GM20000 (cell line): Measurements from ENCODE around the gene CLCN2.

ENCODE experiments used
- DNase-seq: peaks from one replicate; pipeline ENCODE4 v3.0.0; 2012; ENCODE audit warnings: low spot score
- CTCF ChIP-seq: IDR thresholded peaks from 2 replicates; pipeline ENCODE4 v1.5.1; 2012; ENCODE audit warnings: mild to moderate bottlenecking, control low read depth; ENCODE audit errors: extremely low read depth, missing control alignments

Gene CLCN2

DNA sequence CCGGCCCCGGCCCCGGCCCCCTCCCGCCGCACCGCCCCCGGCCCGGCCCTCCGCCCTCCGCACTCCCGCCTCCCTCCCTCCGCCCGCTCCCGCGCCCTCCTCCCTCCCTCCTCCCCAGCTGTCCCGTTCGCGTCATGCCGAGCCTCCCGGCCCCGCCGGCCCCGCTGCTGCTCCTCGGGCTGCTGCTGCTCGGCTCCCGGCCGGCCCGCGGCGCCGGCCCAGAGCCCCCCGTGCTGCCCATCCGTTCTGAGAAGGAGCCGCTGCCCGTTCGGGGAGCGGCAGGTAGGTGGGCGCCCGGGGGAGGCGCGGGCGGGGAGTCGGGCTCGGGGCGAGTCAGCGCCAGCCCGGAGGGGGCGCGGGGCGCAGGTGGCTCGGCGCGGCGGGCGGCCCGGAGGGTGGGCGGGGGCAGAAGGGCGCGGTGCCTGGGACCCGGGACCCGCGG, 18.8 kb upstream of the CLCN2 start:
- peak; percentile 71 for DNase-seq
- TF ChIP-seq CTCF = no peak

- no peak for TF ChIP-seq CTCF
- peak; percentile 43 for DNase-seq
Observed at GRCh38 chr3:184379358-184380184, 18.2 kb upstream of the CLCN2 start, which contains the start of gene CHRD. Gene CHRD, plus strand, starts transcription at chr3:184380054. Its CDS starts 265 bp downstream, at chr3:184380319.

DNA sequence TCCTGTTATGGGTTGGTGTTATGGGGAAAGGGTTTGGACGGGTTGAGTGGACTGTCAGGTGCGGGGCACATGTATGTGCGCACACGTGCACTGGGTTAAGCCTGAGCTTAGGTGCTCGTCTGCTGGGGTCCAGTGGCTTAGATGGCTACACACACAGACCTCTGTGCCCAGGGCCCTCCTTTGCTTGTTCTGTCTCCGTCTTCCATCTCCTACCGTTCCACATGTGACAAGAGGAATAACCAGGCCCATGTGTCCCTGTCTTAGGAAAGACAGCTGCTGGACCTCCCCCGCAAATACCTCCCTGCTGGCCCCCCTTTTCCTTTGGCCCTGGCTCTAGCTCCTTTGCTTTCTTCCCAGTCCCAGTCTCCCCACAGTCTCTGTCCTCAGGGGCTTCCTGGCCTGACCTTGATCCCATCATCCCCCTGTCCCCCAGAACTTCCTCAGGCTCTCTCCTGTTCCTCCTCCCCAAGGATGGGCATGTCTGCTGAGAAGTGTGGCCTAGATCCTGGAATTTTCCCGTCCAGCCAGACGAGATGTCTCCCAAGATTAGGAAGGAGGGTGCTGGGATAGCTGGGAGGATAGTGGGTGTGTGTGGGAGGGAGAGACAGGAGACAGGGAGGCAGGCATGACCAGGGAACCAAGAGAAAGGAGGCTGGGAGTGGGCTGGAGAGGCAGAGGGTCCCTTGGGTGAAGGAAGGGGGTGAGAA, 17.4 kb upstream of the CLCN2 start:
- no peak for DNase-seq
- TF ChIP-seq CTCF = no peak

GRCh38 chr3:184377882-184378445, 16.6 kb upstream of the CLCN2 start, which contains the start of gene THPO:
Gene THPO, minus strand, starts transcription at chr3:184378207. Its CDS starts 1,948 bp downstream, at chr3:184376259.
- DNase-seq = no peak
- no peak for TF ChIP-seq CTCF

GRCh38 chr3:184377374-184377773, 16.0 kb upstream of the CLCN2 start:
- DNase-seq = no peak
- no peak for TF ChIP-seq CTCF

DNA sequence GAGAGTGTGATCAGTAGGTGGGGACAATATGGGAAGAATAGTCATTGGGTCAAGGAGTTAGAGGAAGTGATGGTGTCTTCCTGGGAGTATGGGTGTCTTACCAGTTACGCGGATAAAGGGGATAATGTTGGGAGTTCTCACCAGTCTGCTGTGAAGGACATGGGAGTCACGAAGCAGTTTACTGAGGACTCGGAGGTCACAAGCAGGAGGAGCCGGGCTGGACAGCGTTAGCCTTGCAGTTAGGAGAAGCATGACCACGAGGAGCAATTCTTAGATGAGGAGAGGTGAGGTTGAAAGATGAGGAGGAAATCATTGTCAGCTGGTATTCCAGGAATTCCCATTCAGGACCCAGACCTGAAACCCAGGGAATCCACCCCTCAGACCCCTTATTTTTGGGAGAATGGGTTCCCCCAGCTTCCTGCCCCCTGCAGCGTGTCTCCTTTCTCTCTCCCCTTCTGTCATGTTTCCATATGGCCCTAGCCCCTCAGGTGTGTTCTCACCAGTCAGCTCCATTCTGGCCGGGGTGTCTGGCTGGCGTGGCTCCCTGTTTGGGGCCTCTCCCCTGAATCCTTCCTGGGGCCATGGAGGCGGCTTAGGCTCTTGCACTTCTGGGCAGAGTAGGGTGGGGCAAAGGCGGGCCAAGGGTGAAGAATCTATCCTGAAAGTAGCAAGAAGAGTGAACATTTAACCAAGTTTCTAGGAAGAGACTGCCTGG, 14.5 kb upstream of the CLCN2 start:
- no peak for DNase-seq
- no peak for TF ChIP-seq CTCF
